GM12892 (cell line): ENCODE results near the gene SPSB1.

Source experiments
- DNase-seq: peaks from one replicate; pipeline ENCODE4 v3.0.0; 2011; ENCODE audit not compliant: insufficient read length
- FAIRE-seq: peaks from 2 replicates; lab custom pipeline; 2011; peaks lifted over from hg19 to GRCh38; lab: Jason Lieb, UNC
- POLR2A ChIP-seq: IDR thresholded peaks from 2 replicates; pipeline ENCODE4 v1.6.1; 2011; ENCODE audit warnings: low read depth, low read length, control low read depth
- POLR2AphosphoS5 ChIP-seq: IDR thresholded peaks from 2 replicates; pipeline ENCODE4 v1.6.1; 2011; ENCODE audit warnings: low read depth, low read length, control low read depth
- TAF1 ChIP-seq: IDR thresholded peaks from 2 replicates; pipeline ENCODE4 v1.6.1; 2011; ENCODE audit warnings: low read depth, mild to moderate bottlenecking, control low read depth, low read length, borderline replicate concordance

Gene SPSB1

GRCh38 chr1:9355503-9355902, 62.8 kb downstream of the SPSB1 start:
- no peak for DNase-seq
- no peak for TF ChIP-seq POLR2A
- no peak for TF ChIP-seq POLR2AphosphoS5
- TF ChIP-seq TAF1, result no peak
- FAIRE-seq, result no peak

- no peak for FAIRE-seq
- no peak for DNase-seq
Observed at GRCh38 chr1:9356021-9356420, 63.3 kb downstream of the SPSB1 start.

GRCh38 chr1:9356829-9357466, 64.3 kb downstream of the SPSB1 start:
- DNase-seq (no peak), FAIRE-seq (peak; percentile 46)
- TF ChIP-seq POLR2A, result no peak
- no peak for TF ChIP-seq POLR2AphosphoS5
- TF ChIP-seq TAF1, result no peak

More at GRCh38 chr1:9356021-9356420, 63.3 kb downstream of the SPSB1 start:
- TF ChIP-seq TAF1 (no peak), POLR2AphosphoS5 (no peak), POLR2A (no peak)

- DNase-seq, result no peak
- FAIRE-seq, result no peak
- TF ChIP-seq POLR2AphosphoS5, result no peak
Observed at GRCh38 chr1:9357958-9358357, 65.3 kb downstream of the SPSB1 start.

GRCh38 chr1:9360371-9361064, 67.8 kb downstream of the SPSB1 start:
- DNase-seq (no peak), FAIRE-seq (no peak)
- no peak for TF ChIP-seq TAF1

- TF ChIP-seq TAF1 (no peak), POLR2AphosphoS5 (no peak), POLR2A (no peak)
- no peak for FAIRE-seq
- no peak for DNase-seq
Observed at GRCh38 chr1:9361630-9362260, 69.1 kb downstream of the SPSB1 start.

DNA sequence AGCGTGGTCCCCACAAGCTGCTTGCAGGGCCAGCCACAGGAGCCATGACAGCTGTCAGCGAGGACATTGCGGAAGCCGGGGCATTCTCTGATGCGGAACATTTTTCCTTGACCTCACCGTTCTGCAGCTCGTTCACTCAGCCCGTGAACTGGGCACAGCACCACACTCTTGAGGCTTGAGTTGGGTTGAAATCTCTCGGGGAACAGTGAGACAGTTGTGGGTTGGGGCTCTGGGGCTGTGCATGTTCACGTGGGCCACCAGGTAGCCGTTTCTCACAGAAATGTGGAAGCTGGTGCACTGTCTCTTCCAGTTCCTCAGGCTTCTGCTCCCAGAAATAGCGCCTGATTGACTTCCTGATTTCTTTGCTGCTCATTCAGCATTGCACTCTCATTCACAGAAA, 69.8 kb downstream of the SPSB1 start:
- FAIRE-seq (peak; percentile 30), DNase-seq (no peak)
- TF ChIP-seq POLR2AphosphoS5 (no peak), TAF1 (no peak), POLR2A (no peak)

GRCh38 chr1:9363061-9363471, 70.4 kb downstream of the SPSB1 start:
- FAIRE-seq (no peak), DNase-seq (no peak)
- TF ChIP-seq POLR2A (no peak), TAF1 (no peak), POLR2AphosphoS5 (no peak)

- TF ChIP-seq TAF1 (no peak), POLR2A (no peak), POLR2AphosphoS5 (no peak)
- FAIRE-seq, result no peak
Observed at GRCh38 chr1:9366298-9366697, 73.6 kb downstream of the SPSB1 start.

GRCh38 chr1:9366943-9367780, 74.5 kb downstream of the SPSB1 start:
- FAIRE-seq, result no peak
- TF ChIP-seq POLR2AphosphoS5 (no peak), POLR2A (no peak), TAF1 (no peak)
- no peak for DNase-seq

More at GRCh38 chr1:9366298-9366697, 73.6 kb downstream of the SPSB1 start:
- DNase-seq, result no peak

DNA sequence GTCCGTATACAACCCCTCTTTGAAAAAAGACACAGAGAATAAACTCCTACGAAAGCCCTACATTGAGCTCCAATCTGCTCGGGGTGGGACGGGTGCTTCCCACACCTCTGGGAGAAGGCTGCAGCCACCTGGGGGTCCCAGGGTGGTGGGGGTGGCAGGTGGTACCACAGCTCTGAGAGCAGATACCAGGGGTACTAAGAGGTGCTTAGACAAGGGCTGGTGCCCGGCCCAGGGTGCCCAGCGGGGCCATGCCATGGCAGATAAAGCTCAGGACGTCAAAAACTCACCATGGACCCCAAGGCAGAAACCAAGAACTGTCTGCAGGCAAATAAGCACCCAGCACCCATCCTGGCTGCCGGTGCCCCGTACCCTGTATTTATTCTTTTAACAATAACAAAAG, 75.1 kb downstream of the SPSB1 start:
- DNase-seq (no peak), FAIRE-seq (no peak)
- TF ChIP-seq POLR2A, result no peak
- no peak for TF ChIP-seq POLR2AphosphoS5
- TF ChIP-seq TAF1, result no peak

DNA sequence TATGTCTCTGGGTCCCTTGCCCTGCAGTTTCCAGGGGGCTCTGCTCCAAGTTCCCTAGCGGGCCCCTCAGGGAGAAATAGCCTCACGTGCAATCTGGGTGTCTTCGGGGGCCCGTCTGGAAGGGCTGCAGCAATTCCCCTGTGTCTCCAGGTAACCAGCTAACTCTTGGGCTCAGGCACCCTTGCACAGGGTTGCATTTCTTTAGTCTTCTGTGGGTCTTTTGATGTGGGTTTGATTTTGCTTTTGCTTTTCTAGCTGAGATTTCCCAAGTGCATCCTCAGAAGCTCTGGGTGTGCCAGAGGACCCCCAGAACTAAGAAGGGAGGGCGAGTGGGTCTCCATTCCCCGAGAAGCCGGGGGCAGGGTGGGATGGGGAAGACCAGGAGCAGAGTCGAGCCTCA, 75.7 kb downstream of the SPSB1 start:
- DNase-seq (no peak), FAIRE-seq (no peak)
- TF ChIP-seq POLR2AphosphoS5, result no peak
- TF ChIP-seq POLR2A, result no peak
- no peak for TF ChIP-seq TAF1
